NCI-H774 (cell line): ENCODE results near the gene RARB.

Source experiments
- DNase-seq: peaks from one replicate; lab custom pipeline; 2025; lab: John Stamatoyannopoulos, UW

RARB gene

GRCh38 chr3:25610167-25610566 lies 182.1 kb downstream of the RARB start:
- no peak for DNase-seq

DNA sequence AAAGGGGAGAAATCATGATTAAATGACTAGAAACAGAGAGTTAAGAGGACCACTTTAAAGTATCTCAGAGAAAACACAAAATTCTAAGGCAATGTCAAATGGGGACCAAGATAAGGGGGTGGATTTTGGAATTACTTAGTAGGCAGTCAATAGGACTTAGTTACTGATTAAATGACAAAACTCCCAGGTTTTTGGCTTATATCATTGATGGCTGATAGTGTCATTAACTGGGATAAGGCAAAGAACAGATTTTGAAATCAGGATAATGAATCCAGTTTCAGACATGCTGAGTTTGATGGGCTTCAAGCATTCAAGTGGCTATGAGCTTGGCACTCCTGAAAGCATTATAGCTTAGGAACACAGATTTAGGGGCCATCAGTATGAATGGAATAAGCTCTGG lies 182.7 kb downstream of the RARB start:
- DNase-seq = no peak

GRCh38 chr3:25611193-25611592 lies 183.1 kb downstream of the RARB start:
- no peak for DNase-seq

DNA sequence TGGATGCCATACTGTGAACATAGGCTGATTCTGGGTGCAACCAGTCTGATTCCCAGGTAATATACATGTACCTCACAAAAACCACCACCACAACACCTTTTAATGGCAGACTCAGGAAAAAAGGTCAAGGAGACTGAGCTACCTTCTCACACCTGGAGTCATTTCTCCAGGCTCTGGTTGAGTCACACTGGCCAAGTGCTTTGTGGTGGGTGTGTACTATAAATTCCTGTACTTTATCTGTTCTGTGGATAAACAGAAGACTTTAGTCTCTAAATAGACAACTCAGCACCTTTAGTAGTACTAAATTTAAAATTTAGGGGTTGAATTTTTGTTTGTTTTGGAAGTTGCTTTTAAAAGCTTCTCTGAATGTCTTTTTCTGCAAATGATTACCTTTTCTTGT lies 190.0 kb downstream of the RARB start:
- DNase-seq = no peak

DNA sequence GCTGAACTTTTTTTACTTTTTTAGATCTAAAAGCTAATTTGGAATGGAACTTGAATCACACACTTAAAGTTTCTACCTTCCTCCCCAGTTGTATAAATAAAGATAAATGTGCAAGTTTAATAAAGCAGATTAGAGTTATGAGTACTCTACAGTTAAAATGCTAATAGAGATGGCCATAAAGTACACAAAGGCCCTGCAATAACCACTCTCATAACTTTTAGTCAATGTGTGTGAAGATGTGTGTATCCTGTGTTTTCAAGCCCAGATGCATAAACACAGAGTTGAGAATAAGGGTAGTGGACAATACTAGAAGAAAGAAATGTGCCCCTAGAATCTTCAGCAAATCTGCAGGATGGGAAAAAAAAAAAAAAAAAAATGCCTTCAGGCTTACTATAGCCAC lies 191.3 kb downstream of the RARB start:
- DNase-seq = no peak

DNA sequence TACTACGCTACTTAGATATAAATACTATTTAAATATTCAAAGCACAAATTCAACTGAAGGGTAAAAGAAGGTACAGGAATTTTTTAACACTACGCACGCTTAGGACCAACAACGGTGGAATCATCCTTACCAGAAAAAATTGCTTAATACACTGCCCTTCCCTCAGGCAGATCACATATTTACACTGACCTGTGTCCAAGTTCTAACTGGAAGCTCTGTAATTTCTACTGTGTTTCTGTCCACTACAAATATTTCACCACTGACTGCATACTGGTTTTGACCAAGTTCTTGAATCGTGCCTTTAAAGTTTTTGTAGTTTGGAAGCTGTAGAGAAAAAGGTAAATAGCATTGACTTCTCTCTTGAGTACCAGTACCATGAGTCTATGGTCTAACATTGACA lies 192.4 kb downstream of the RARB start:
- DNase-seq = no peak

DNA sequence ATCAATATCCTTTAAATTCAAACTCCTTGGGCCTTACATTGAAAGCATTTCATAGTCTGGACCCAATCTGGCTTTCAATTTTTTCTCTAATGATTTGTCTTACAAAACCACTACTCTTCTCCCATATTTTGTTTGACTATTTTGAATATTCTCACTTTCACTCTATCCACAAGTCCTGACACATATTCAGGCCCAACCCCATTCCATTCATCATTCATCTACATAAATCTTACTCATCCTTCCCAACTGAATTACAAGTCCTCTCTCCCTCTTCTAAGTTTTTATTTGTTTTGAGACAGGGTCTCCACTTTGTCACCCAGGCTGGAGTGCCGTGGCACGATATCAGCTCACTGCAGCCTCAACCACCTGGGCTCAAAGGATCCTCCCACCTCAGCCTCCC lies 193.0 kb downstream of the RARB start:
- DNase-seq = no peak

DNA sequence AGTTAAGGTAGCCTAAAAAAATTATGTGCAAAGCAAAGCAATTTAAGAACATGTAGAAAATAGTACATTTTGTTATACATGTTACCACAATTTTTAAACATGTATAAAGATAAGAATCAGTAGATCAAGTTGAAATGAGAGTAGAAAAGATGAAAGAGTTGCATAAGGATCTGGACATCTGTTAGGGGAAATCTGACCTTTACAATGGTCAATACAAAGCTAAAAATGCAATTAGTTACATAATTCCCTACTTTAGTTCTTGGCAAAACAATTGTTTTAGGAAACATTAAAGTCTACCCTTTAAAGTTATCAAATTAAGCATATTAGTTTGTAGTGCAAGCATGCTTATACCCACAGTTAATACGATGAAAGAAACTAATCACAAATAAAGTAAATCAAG lies 203.9 kb downstream of the RARB start:
- no peak for DNase-seq

DNA sequence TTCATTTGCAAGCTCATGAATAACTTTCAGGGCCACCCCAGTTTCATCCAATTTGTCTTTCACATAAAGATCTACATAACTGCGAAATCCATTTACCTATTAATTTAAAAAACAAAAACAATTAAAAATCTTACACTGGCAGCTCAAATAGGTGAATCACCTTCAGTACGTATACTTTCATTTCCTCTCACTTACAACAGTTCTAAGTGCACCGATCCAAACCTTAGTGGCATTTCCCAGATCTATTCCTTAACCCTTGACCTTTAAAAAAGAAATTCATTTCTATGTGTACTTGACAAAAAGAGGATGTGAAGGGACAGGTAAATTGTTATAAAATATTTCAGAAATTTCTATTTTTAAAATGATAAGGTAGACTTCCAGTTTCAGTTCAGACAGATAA lies 205.9 kb downstream of the RARB start:
- DNase-seq = no peak

- no peak for DNase-seq
These were observed 207.0 kb downstream of the RARB start for GRCh38 chr3:25635038-25635437.
